Skeletal muscle satellite cell (primary cell): ENCODE measurements around the gene AADAC.
"Not testable (repeated sequence)": the region's sequence is repeated elsewhere in the genome, so short reads cannot be mapped to it uniquely, and the experiment has no call there.

Experiments
- H3K27me3 ChIP-seq: 2 replicates; pipeline ENCODE4 v1.7.0; 2013; ENCODE audit warnings: low read length; ENCODE audit not compliant: control insufficient read depth, insufficient read depth
- H3K36me3 ChIP-seq: 2 replicates; pipeline ENCODE4 v1.7.0; 2013; ENCODE audit warnings: mild to moderate bottlenecking, control low read depth, low read length; ENCODE audit not compliant: insufficient read depth
- H3K4me1 ChIP-seq: 2 replicates; pipeline ENCODE4 v1.7.0; 2013; ENCODE audit warnings: low read length; ENCODE audit not compliant: control insufficient read depth, insufficient read depth
- H3K4me2 ChIP-seq: 2 replicates; pipeline ENCODE4 v1.7.0; 2013; ENCODE audit warnings: mild to moderate bottlenecking, low read length
- H3K4me3 ChIP-seq: 2 replicates; pipeline ENCODE4 v1.7.0; 2013; ENCODE audit warnings: low read length
- H3K9ac ChIP-seq: 2 replicates; pipeline ENCODE4 v1.7.0; 2013; ENCODE audit warnings: mild to moderate bottlenecking, low read depth, low read length, moderate library complexity
- H3K9me3 ChIP-seq: replicated peaks from 2 replicates; pipeline ENCODE4 v1.7.0; 2013; ENCODE audit warnings: mild to moderate bottlenecking, control low read depth, low read length

AADAC gene

GRCh38 chr3:151776259-151776740 lies 37.6 kb upstream of the AADAC start:
- Histone ChIP-seq H3K4me3 (no peak overlapping the region), H3K9me3 (no peaks in the 10 kb centered on the region), H3K9ac (no peak overlapping the region), H3K4me2 (no peak overlapping the region), H3K36me3 (no peaks in the 10 kb centered on the region), H3K4me1 (peaks cover 2% of the 10 kb centered on the region), H3K27me3 (no peaks in the 10 kb centered on the region)

GRCh38 chr3:151777880-151778279 lies 36.0 kb upstream of the AADAC start:
- H3K9me3 ChIP-seq: no peaks in the 10 kb centered on the region
- no peaks in the 10 kb centered on the region for H3K27me3 ChIP-seq
- no peaks in the 10 kb centered on the region for H3K4me1 ChIP-seq
- H3K36me3 ChIP-seq: no peaks in the 10 kb centered on the region
- H3K4me2 ChIP-seq: no peak overlapping the region
- no peak overlapping the region for H3K9ac ChIP-seq
- no peak overlapping the region for H3K4me3 ChIP-seq

GRCh38 chr3:151787626-151788025 lies 26.3 kb upstream of the AADAC start:
- H3K36me3 ChIP-seq: no peaks in the 10 kb centered on the region
- no peak overlapping the region for H3K9ac ChIP-seq
- no peaks in the 10 kb centered on the region for H3K4me1 ChIP-seq

GRCh38 chr3:151788401-151788800 lies 25.5 kb upstream of the AADAC start:
- Histone ChIP-seq H3K4me1 (no peaks in the 10 kb centered on the region), H3K27me3 (no peaks in the 10 kb centered on the region), H3K36me3 (no peaks in the 10 kb centered on the region), H3K4me2 (no peak overlapping the region), H3K4me3 (no peak overlapping the region), H3K9ac (no peak overlapping the region), H3K9me3 (no peaks in the 10 kb centered on the region)

More at GRCh38 chr3:151787626-151788025, 26.3 kb upstream of the AADAC start:
- H3K4me3 ChIP-seq: no peak overlapping the region
- no peak overlapping the region for H3K4me2 ChIP-seq
- no peaks in the 10 kb centered on the region for H3K27me3 ChIP-seq
- no peaks in the 10 kb centered on the region for H3K9me3 ChIP-seq

GRCh38 chr3:151789853-151790463 lies 24.0 kb upstream of the AADAC start:
- Histone ChIP-seq H3K9ac (no peak overlapping the region), H3K4me1 (no peaks in the 10 kb centered on the region), H3K36me3 (no peaks in the 10 kb centered on the region), H3K4me2 (no peak overlapping the region), H3K9me3 (no peaks in the 10 kb centered on the region), H3K4me3 (no peak overlapping the region), H3K27me3 (no peaks in the 10 kb centered on the region)

GRCh38 chr3:151790763-151791162 lies 23.2 kb upstream of the AADAC start:
- not testable (repeated sequence) for H3K4me3 ChIP-seq, H3K9ac ChIP-seq, H3K9me3 ChIP-seq, H3K4me2 ChIP-seq, H3K27me3 ChIP-seq, H3K36me3 ChIP-seq, H3K4me1 ChIP-seq

- H3K9me3 ChIP-seq: no peaks in the 10 kb centered on the region
- H3K27me3 ChIP-seq: no peaks in the 10 kb centered on the region
- no peaks in the 10 kb centered on the region for H3K36me3 ChIP-seq
- H3K9ac ChIP-seq: no peak overlapping the region
- H3K4me2 ChIP-seq: no peak overlapping the region
- no peaks in the 10 kb centered on the region for H3K4me1 ChIP-seq
- H3K4me3 ChIP-seq: no peak overlapping the region
Observed at GRCh38 chr3:151792411-151792810, 21.5 kb upstream of the AADAC start.

- Histone ChIP-seq H3K9ac (no peak overlapping the region), H3K27me3 (no peaks in the 10 kb centered on the region), H3K4me1 (no peaks in the 10 kb centered on the region), H3K36me3 (no peaks in the 10 kb centered on the region), H3K4me2 (no peak overlapping the region), H3K4me3 (no peak overlapping the region), H3K9me3 (no peaks in the 10 kb centered on the region)
Observed at GRCh38 chr3:151793636-151794035, 20.3 kb upstream of the AADAC start.

- Histone ChIP-seq H3K9me3 (no peaks in the 10 kb centered on the region), H3K4me2 (no peak overlapping the region), H3K4me1 (no peaks in the 10 kb centered on the region), H3K36me3 (no peaks in the 10 kb centered on the region), H3K27me3 (no peaks in the 10 kb centered on the region), H3K9ac (no peak overlapping the region), H3K4me3 (no peak overlapping the region)
Observed at GRCh38 chr3:151794080-151794479, 19.8 kb upstream of the AADAC start.

- no peaks in the 10 kb centered on the region for H3K9me3 ChIP-seq
- H3K4me1 ChIP-seq: no peaks in the 10 kb centered on the region
- no peaks in the 10 kb centered on the region for H3K36me3 ChIP-seq
- H3K9ac ChIP-seq: no peak overlapping the region
- no peak overlapping the region for H3K4me2 ChIP-seq
- no peak overlapping the region for H3K4me3 ChIP-seq
- no peaks in the 10 kb centered on the region for H3K27me3 ChIP-seq
Observed at GRCh38 chr3:151795276-151795675, 18.6 kb upstream of the AADAC start.

GRCh38 chr3:151796105-151796680 lies 17.7 kb upstream of the AADAC start:
- H3K4me2 ChIP-seq: no peak overlapping the region
- no peaks in the 10 kb centered on the region for H3K4me1 ChIP-seq
- no peaks in the 10 kb centered on the region for H3K9me3 ChIP-seq
- no peak overlapping the region for H3K9ac ChIP-seq
- H3K27me3 ChIP-seq: no peaks in the 10 kb centered on the region
- H3K4me3 ChIP-seq: no peak overlapping the region
- H3K36me3 ChIP-seq: no peaks in the 10 kb centered on the region

GRCh38 chr3:151798466-151798865 lies 15.4 kb upstream of the AADAC start:
- Histone ChIP-seq H3K9ac (no peak overlapping the region), H3K27me3 (no peaks in the 10 kb centered on the region), H3K4me2 (no peak overlapping the region), H3K36me3 (no peaks in the 10 kb centered on the region), H3K4me3 (no peak overlapping the region), H3K9me3 (no peaks in the 10 kb centered on the region), H3K4me1 (no peaks in the 10 kb centered on the region)
